WTC11 (cell line): ENCODE results near the gene ADGRF3.

ENCODE experiments used
- CTCF ChIP-seq: fragments of 200-600 bp; IDR thresholded peaks from 2 replicates; pipeline ENCODE4 v1.8.0; 2022; ENCODE audit warnings: antibody characterized with exemption
- FOXP4 ChIP-seq: sonication (generic); formaldehyde crosslinking; IDR thresholded peaks from 2 replicates; pipeline ENCODE4 v1.8.0; 2022; ENCODE audit warnings: mild to moderate bottlenecking, missing genetic modification reagents
- MAX ChIP-seq: sonication (generic); formaldehyde crosslinking; IDR thresholded peaks from 2 replicates; pipeline ENCODE4 v1.8.0; 2022; ENCODE audit warnings: mild to moderate bottlenecking, missing genetic modification reagents
- MYBL2 ChIP-seq: sonication (generic); formaldehyde crosslinking; IDR thresholded peaks from 2 replicates; pipeline ENCODE4 v1.8.1; 2023; ENCODE audit warnings: mild to moderate bottlenecking, moderate library complexity, missing genetic modification reagents
- ZNF263 ChIP-seq: sonication (generic); formaldehyde crosslinking; IDR thresholded peaks from 2 replicates; pipeline ENCODE4 v1.8.1; 2022; ENCODE audit warnings: low read depth, mild to moderate bottlenecking, moderate library complexity, missing genetic modification reagents

- TF ChIP-seq MAX (CRISPR knock-in tag) = no peak
- TF ChIP-seq CTCF = no peak
- TF ChIP-seq FOXP4 (CRISPR knock-in tag) = no peak
- no peak for TF ChIP-seq MYBL2 (CRISPR knock-in tag)
- TF ChIP-seq ZNF263 = no peak
Measured at GRCh38 chr2:26295511-26295910, 51.1 kb downstream of the ADGRF3 start.
